ENCODE measurements around the gene AMPH. TPM values are rescaled to one million over a fixed set of nuclear protein-coding genes. Genes with fewer than 3 reads are reported as not detected.
"Not testable (repeated sequence)": the region's sequence is repeated elsewhere in the genome, so short reads cannot be mapped to it uniquely, and the experiment has no call there.

AMPH gene
- total and polyA plus RNA-seq, 7 experiments from 2014 or later: 0.11 to 0.28 TPM; not detected in 5

DNA sequence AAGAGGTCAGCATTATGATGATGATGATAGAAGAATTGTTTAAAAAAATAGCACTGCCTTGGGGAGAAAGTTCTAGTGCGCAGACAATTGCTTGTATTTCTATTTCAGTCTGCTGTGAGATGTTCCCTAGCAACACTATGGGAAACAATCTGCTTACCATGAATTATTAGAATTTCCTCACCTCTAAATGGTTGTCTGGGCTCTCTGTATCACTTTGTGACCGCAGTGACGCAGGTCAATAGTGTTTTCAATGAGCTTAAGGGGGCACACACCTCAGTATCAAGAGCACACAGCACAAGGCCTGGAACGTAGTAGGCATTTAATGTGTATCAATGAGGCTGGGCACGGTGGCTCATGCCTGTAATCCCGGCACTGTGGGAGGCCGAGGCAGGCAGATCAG is 258.9 kb downstream of the AMPH start:
- Mint-ChIP-seq H3K27ac (peak overlapping the region in 7 of 9 donors; percentile 3 to 89 (median 56)), H3K9me3 (no peaks in the 10 kb centered on the region), H3K27me3 (no peaks in the 10 kb centered on the region), H3K4me3 (no peak overlapping the region), H3K4me1 (peaks cover 25 to 64% (median 52%) of the 10 kb centered on the region in 7 donors), H3K36me3 (peaks cover 0 to 5% (median 0%) of the 10 kb centered on the region in 5 donors)
- ChIA-PET POLR2A (no interaction called here), CTCF (interaction anchor here (0.8 to 6.9 kb wide), 4 partner anchors 144 to 269 kb away, joined by 3 to 57 read pairs (median 28); no protein-coding TSS in a partner anchor)
- Histone ChIP-seq H3K4me3 (ENCODE audit: low read length) (no peak overlapping the region), H3K9me3 (ENCODE audit: control insufficient read depth in 2 of 3, low read length in 3 of 3) (no peaks in the 10 kb centered on the region), H3K27ac (ENCODE audit: low read depth, low read length) (no peak overlapping the region), H3K27me3 (ENCODE audit: control insufficient read depth in 2 of 2, insufficient read depth in 2 of 2, low read length in 2 of 2) (no peaks in the 10 kb centered on the region), H3K36me3 (ENCODE audit: control insufficient read depth in 2 of 3, insufficient read depth in 3 of 3, low read length in 3 of 3) (peaks cover 0 to 12% (median 5%) of the 10 kb centered on the region in 3 experiments), H3K4me1 (ENCODE audit: control insufficient read depth in 2 of 2, insufficient read depth in 2 of 2, low read length in 2 of 2) (peaks cover 33 to 35% of the 10 kb centered on the region in 2 donors)
- no peak for DNase-seq
- intact Hi-C loops (cut with micrococcal nuclease): loop anchor here in 1 of 2 donors (10.0 kb wide), 1 partner anchor 467 kb away; no protein-coding TSS in a partner anchor
- no peak for ATAC-seq

DNA sequence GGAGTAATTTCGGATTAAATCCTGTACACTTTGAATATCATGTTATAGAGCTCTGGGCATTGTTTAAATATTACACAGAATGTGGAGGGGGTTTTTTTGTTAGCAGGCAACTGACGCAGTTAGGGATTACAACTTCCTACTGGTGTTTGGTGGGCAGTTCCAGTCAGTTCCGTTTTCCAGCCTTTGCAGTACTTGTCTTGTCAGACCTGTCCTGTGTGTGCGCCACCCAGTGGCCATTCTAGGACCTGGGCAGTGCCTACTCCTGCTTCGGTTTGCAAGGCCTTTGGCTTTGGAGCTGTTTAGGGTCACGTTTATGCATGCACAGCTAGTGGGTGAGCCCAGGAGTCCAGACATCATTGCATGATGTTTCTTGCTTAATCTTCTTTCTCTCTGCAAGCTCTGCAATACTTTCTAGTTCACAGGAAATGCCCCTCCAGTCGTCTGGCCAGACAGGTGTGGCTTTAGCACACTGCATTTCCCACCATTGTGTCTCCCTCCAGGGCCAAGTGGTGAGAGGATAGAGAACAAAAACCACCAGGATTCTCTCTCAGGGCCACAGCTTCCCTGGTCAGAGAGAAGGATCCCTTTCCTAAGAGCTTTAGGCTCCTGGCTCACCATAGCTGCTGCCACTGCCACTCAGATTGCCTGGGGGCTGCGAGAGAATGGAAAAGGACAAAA is 261.2 kb downstream of the AMPH start:
- peaks cover 0 to 7% (median 0%) of the 10 kb centered on the region in 3 experiments for H3K36me3 ChIP-seq (ENCODE audit: control insufficient read depth in 2 of 3, insufficient read depth in 3 of 3, low read length in 3 of 3)
- Mint-ChIP-seq H3K4me1 (peaks cover 33 to 79% (median 69%) of the 10 kb centered on the region in 7 donors), H3K9me3 (no peaks in the 10 kb centered on the region), H3K4me3 (peak overlapping the region; percentile 9 to 64 (median 56)), H3K27me3 (no peaks in the 10 kb centered on the region), H3K36me3 (peaks cover 0 to 3% (median 0%) of the 10 kb centered on the region in 5 donors), H3K27ac (peak overlapping the region in 8 of 9 donors; percentile 85 to 97 (median 92))
- DNase-seq (peak; percentile 39 to 79 (median 63)), ATAC-seq (peak; percentile 89)
- no peaks in the 10 kb centered on the region for H3K27me3 ChIP-seq (ENCODE audit: control insufficient read depth in 2 of 2, insufficient read depth in 2 of 2, low read length in 2 of 2)
- H3K27ac ChIP-seq (ENCODE audit: low read depth, low read length): peak overlapping the region; percentile 64
- ChIA-PET POLR2A (interaction anchor here (0.5 to 0.9 kb wide), 3 partner anchors 149 to 1359 kb away, joined by 3 to 5 read pairs (median 3); no protein-coding TSS in a partner anchor), CTCF (interaction anchor here (0.6 to 6.9 kb wide), 19 partner anchors 7 to 621 kb away, joined by 3 to 109 read pairs (median 7); no protein-coding TSS in a partner anchor)
- no peak overlapping the region for H3K4me3 ChIP-seq (ENCODE audit: low read length)
- intact Hi-C loops (cut with micrococcal nuclease): loop anchor here (2.0 to 10.0 kb wide), 6 partner anchors 55 to 1765 kb away; partner anchors contain the start of genes ELMO1 (in 1 of the 2), MPLKIP (in 1 of the 2), STARD3NL (in 1 of the 2) and SUGCT (in 1 of the 2)
- H3K9me3 ChIP-seq (ENCODE audit: control insufficient read depth in 2 of 3, low read length in 3 of 3): no peaks in the 10 kb centered on the region
- peaks cover 47% of the 10 kb centered on the region in 2 donors for H3K4me1 ChIP-seq (ENCODE audit: control insufficient read depth in 2 of 2, insufficient read depth in 2 of 2, low read length in 2 of 2)

DNA sequence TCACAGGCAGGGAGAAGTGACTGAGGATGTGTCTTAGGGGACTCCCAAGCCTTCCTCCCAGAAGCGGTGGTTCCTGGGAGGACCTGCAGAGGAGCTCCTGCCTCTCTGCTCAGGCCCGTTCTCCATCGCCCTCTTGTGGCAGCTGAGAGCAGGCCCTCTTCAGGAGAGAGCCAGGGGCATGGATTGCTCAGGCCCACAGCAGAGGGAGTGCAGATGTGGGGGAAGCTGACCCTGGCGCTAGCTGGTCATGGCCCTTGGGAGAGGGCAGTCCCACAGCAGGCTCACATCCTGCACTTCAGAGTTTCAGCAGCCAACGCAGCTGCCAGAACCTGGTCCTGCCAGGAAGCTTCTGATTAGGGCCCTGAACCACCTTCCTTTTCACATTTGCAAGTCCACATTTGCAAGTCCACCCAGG is 263.0 kb downstream of the AMPH start:
- H3K27me3 ChIP-seq (ENCODE audit: control insufficient read depth in 2 of 2, insufficient read depth in 2 of 2, low read length in 2 of 2): no peaks in the 10 kb centered on the region
- H3K4me3 ChIP-seq (ENCODE audit: low read length): peak overlapping the region; percentile 30
- Mint-ChIP-seq H3K4me1 (peaks cover 40 to 88% (median 77%) of the 10 kb centered on the region in 7 donors), H3K9me3 (no peaks in the 10 kb centered on the region), H3K36me3 (peaks cover 0 to 8% (median 0%) of the 10 kb centered on the region in 5 donors), H3K27ac (peak overlapping the region; percentile 82 to 97 (median 90)), H3K27me3 (no peaks in the 10 kb centered on the region), H3K4me3 (peak overlapping the region; percentile 52 to 83 (median 73))
- H3K27ac ChIP-seq (ENCODE audit: low read depth, low read length): peak overlapping the region; percentile 64
- ATAC-seq (peak; percentile 79), DNase-seq (peak; percentile 52 to 81 (median 68))
- ChIA-PET CTCF (interaction anchor here (0.5 to 6.9 kb wide), 26 partner anchors 9 to 1617 kb away, joined by 3 to 109 read pairs (median 6); partner anchors contain the start of gene STARD3NL), POLR2A (interaction anchor here (0.5 to 1.6 kb wide), 3 partner anchors 150 to 428 kb away, joined by 3 to 4 read pairs (median 4); no protein-coding TSS in a partner anchor)
- H3K36me3 ChIP-seq (ENCODE audit: control insufficient read depth in 2 of 3, insufficient read depth in 3 of 3, low read length in 3 of 3): peaks cover 0 to 3% (median 0%) of the 10 kb centered on the region in 3 experiments
- intact Hi-C loops (cut with micrococcal nuclease): loop anchor here (1.0 to 10.0 kb wide), 6 partner anchors 153 to 1767 kb away; partner anchors contain the start of genes ELMO1 (in 1 of the 2), MPLKIP (in 1 of the 2), STARD3NL (in 1 of the 2) and SUGCT (in 1 of the 2)
- H3K4me1 ChIP-seq (ENCODE audit: control insufficient read depth in 2 of 2, insufficient read depth in 2 of 2, low read length in 2 of 2): peaks cover 54 to 55% of the 10 kb centered on the region in 2 donors
- no peaks in the 10 kb centered on the region for H3K9me3 ChIP-seq (ENCODE audit: control insufficient read depth in 2 of 3, low read length in 3 of 3)

DNA sequence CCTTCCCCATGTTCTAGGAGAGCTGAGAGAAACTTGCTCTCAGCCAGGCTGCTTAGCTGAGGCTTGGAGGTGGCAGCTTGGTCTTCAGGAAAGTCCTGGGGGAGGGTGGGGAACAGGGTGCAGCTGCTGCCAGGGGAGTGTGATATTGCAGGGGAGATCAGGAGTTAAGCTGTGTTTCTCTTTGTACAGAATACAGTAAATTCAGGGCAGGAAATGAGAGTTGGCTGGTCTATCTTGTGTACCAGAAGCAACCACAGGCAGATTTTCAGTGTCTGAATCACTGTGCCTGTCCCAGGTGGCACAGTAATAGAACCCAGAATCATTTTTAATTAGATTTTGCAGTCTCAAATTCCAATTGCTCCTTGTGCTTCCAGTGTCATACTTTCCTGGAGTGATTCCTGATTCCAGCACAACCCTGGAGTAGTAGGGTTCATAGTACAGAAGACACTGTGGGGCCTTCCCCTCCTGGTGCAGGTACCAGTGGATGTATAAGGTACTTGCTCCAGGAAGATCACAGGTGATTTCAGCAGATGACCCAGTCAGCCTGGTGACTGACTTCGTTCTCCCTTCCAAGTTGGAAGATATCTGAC is 263.8 kb downstream of the AMPH start:
- H3K27ac Mint-ChIP-seq: peak overlapping the region; percentile 82 to 97 (median 90)
- peak overlapping the region; percentile 30 for H3K4me3 ChIP-seq (ENCODE audit: low read length)
- peak overlapping the region; percentile 64 for H3K27ac ChIP-seq (ENCODE audit: low read depth, low read length)
- peaks cover 45 to 91% (median 84%) of the 10 kb centered on the region in 7 donors for H3K4me1 Mint-ChIP-seq
- ATAC-seq (peak; percentile 35), DNase-seq (peak in 4 of 9 donors; percentile 31 to 37 (median 32))
- no peaks in the 10 kb centered on the region for H3K36me3 ChIP-seq (ENCODE audit: control insufficient read depth in 2 of 3, insufficient read depth in 3 of 3, low read length in 3 of 3)
- H3K4me3 Mint-ChIP-seq: peak overlapping the region; percentile 52 to 83 (median 73)
- H3K27me3 Mint-ChIP-seq: no peaks in the 10 kb centered on the region
- ChIA-PET CTCF (interaction anchor here (0.5 to 6.9 kb wide), 26 partner anchors 8 to 1618 kb away, joined by 3 to 109 read pairs (median 4); partner anchors contain the start of gene STARD3NL), POLR2A (interaction anchor here (0.5 to 1.6 kb wide), 3 partner anchors 27 to 158 kb away, joined by 3 to 4 read pairs (median 3); no protein-coding TSS in a partner anchor)
- peaks cover 55% of the 10 kb centered on the region in 2 donors for H3K4me1 ChIP-seq (ENCODE audit: control insufficient read depth in 2 of 2, insufficient read depth in 2 of 2, low read length in 2 of 2)
- peaks cover 0 to 12% (median 0%) of the 10 kb centered on the region in 5 donors for H3K36me3 Mint-ChIP-seq
- H3K9me3 ChIP-seq (ENCODE audit: control insufficient read depth in 2 of 3, low read length in 3 of 3): no peaks in the 10 kb centered on the region
- no peaks in the 10 kb centered on the region for H3K27me3 ChIP-seq (ENCODE audit: control insufficient read depth in 2 of 2, insufficient read depth in 2 of 2, low read length in 2 of 2)
- H3K9me3 Mint-ChIP-seq: no peaks in the 10 kb centered on the region
- intact Hi-C loops (cut with micrococcal nuclease): loop anchor here in 1 of 2 donors (1.0 to 10.0 kb wide), 5 partner anchors 9 to 1767 kb away; partner anchors contain the start of genes ELMO1, MPLKIP, STARD3NL and SUGCT

DNA sequence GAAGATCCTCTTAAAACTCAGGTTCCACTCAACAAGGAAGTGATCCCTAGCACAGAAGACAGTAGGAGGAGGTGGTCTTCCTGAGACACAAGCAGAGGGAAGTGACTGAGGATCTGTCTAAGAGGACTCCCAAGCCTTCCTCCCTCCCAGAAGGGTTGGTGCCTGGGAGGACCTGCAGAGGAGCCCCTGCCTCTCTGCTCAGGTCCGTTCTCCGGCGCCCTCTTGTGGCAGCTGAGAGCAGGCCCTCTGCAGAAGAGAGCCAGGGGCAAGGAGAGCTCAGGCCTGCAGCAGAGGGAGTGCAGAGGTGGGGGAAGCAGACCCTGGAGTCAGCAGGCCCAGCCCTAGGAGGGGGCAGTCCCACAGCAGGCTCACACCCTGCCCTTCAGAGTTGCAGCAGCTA is 267.8 kb downstream of the AMPH start:
- Histone ChIP-seq H3K27ac (ENCODE audit: low read depth, low read length) (peak overlapping the region; percentile 73), H3K4me1 (ENCODE audit: control insufficient read depth in 2 of 2, insufficient read depth in 2 of 2, low read length in 2 of 2) (peaks cover 31 to 43% of the 10 kb centered on the region in 2 donors), H3K4me3 (ENCODE audit: low read length) (peak overlapping the region; percentile 51)
- Mint-ChIP-seq H3K36me3 (peaks cover 0 to 11% (median 0%) of the 10 kb centered on the region in 5 donors), H3K4me1 (peaks cover 39 to 82% (median 57%) of the 10 kb centered on the region in 7 donors), H3K4me3 (peak overlapping the region; percentile 77 to 100 (median 88)), H3K27ac (peak overlapping the region; percentile 91 to 99 (median 95))
- CTCF ChIA-PET: interaction anchor here (0.6 to 2.1 kb wide), 7 partner anchors 11 to 1529 kb away, joined by 3 to 9 read pairs (median 4); no protein-coding TSS in a partner anchor
- H3K27me3 Mint-ChIP-seq; H3K9me3 ChIP-seq (ENCODE audit: control insufficient read depth in 2 of 3, low read length in 3 of 3); H3K9me3 Mint-ChIP-seq; POLR2A ChIA-PET; H3K36me3 ChIP-seq (ENCODE audit: control insufficient read depth in 2 of 3, insufficient read depth in 3 of 3, low read length in 3 of 3); H3K27me3 ChIP-seq (ENCODE audit: control insufficient read depth in 2 of 2, insufficient read depth in 2 of 2, low read length in 2 of 2): not testable (repeated sequence)
- DNase-seq (peak; percentile 53 to 72 (median 70)), ATAC-seq (peak; percentile 62)
- intact Hi-C loops (cut with micrococcal nuclease): loop anchor here (1.0 to 10.0 kb wide), 5 partner anchors 19 to 1771 kb away; partner anchors contain the start of genes MPLKIP (in 1 of the 2) and SUGCT (in 1 of the 2)
